K562 (cell line): ENCODE results near the gene MED15. TPM values are rescaled to one million over a fixed set of nuclear protein-coding genes. Genes with fewer than 3 reads are reported as not detected.

Experiments
- ASH1L ChIP-seq: fragments of 450-650 bp; IDR thresholded peaks from 2 replicates; pipeline ENCODE4 v1.6.1; 2018; ENCODE audit warnings: borderline replicate concordance, mild to moderate bottlenecking, low read depth; ENCODE audit not compliant: partially characterized antibody
- CCAR2 ChIP-seq: fragments of 200-400 bp; formaldehyde crosslinking; IDR thresholded peaks from 2 replicates; pipeline ENCODE4 v1.6.1; 2017; ENCODE audit warnings: mild to moderate bottlenecking, low read depth, low read length
- COPS2 ChIP-seq: fragments of 450-650 bp; conservative IDR thresholded peaks from 2 replicates; pipeline ENCODE4 v1.6.1; 2016; ENCODE audit warnings: mild to moderate bottlenecking, moderate library complexity
- FOXA3 ChIP-seq, 2 experiments: fragments of 450-650 bp in 1 of 2; sonication (generic) in 1 of 2; formaldehyde crosslinking; IDR thresholded peaks in 1 of 2; conservative IDR thresholded peaks in 1 of 2; 2 replicates each; pipeline versions ENCODE4 v1.4.0 to v1.8.0; 2020 to 2022; ENCODE audit warnings: mild to moderate bottlenecking in 2 of 2, missing genetic modification reagents in 1 of 2
- HNRNPLL ChIP-seq: fragments of 200-400 bp; formaldehyde crosslinking; IDR thresholded peaks from 2 replicates; pipeline ENCODE4 v1.6.1; 2017; ENCODE audit warnings: low read length, low read depth, mild to moderate bottlenecking; ENCODE audit not compliant: poor library complexity, severe bottlenecking
- KLF10 ChIP-seq: fragments of 250-450 bp; sonication (Bioruptor Pico); IDR thresholded peaks from 2 replicates; pipeline ENCODE4 v1.6.1; 2021; ENCODE audit warnings: matching md5 sums
- NFIC ChIP-seq: fragments of 450-650 bp; IDR thresholded peaks from 2 replicates; pipeline ENCODE4 v1.6.1; 2017; ENCODE audit warnings: mild to moderate bottlenecking, inconsistent platforms
- NFIX ChIP-seq: fragments of 250-450 bp; sonication (Bioruptor Pico); IDR thresholded peaks from 2 replicates; pipeline ENCODE4 v1.4.0; 2020; ENCODE audit warnings: low read depth, mild to moderate bottlenecking, moderate library complexity
- POLR2B ChIP-seq: fragments of 450-650 bp; IDR thresholded peaks from 2 replicates; pipeline ENCODE4 v1.6.1; 2018; ENCODE audit warnings: low read depth; ENCODE audit not compliant: partially characterized antibody
- RAD21 ChIP-seq, 2 experiments: fragments of 250-450 bp in 1 of 2; fragments of 450-650 bp in 1 of 2; sonication (Bioruptor Pico) in 1 of 2; formaldehyde crosslinking in 1 of 2; IDR thresholded peaks in 1 of 2; conservative IDR thresholded peaks in 1 of 2; 2 replicates each; pipeline versions ENCODE4 v1.4.0 to v1.8.0; 2020 to 2022; ENCODE audit warnings: mild to moderate bottlenecking in 2 of 2, moderate library complexity in 1 of 2
- SREBF2 ChIP-seq: sonication (generic); formaldehyde crosslinking; IDR thresholded peaks from 2 replicates; pipeline ENCODE4 v1.4.0; 2020; ENCODE audit warnings: mild to moderate bottlenecking, missing genetic modification reagents
- TBP ChIP-seq: optimal IDR thresholded peaks from 2 replicates; pipeline ENCODE3; 2011; ENCODE audit warnings: low read depth, low read length, improper control_type of control experiment
- polyA plus RNA-seq, 8 experiments: library from polyadenylated mRNA; depleted of rRNA in 4 of 8; stranded (reverse) in 5 of 8; unstranded in 3 of 8; fragments of >200 nt; fragmentation: Nextera tagmentation in 2 of 8; fragmentation: Illumina TruSeq in 1 of 8; extraction: Ambion mirVana in 2 of 8; extraction: Trizol in 1 of 8; gene quantifications; 2 replicates each; pipeline versions ENCODE4 v1.2.1 to v1.2.3, GENCODE V29; 2011 to 2014; ENCODE audit warnings: inconsistent platforms in 1 of 8, missing spikeins in 1 of 8
- total RNA-seq, 7 experiments: library from RNA; depleted of rRNA in 6 of 7; stranded (reverse); fragments of >200 nt in 6 of 7; fragmentation: Illumina TruSeq in 2 of 7; extraction: Trizol in 2 of 7; gene quantifications; 2 replicates each; pipeline versions ENCODE4 v1.2.1 to v1.2.3, GENCODE V29; 2011 to 2021; ENCODE audit warnings: low replicate concordance in 1 of 7
- TF ChIP-seq, protein P1 (sequence below): sonication (generic); formaldehyde crosslinking; IDR thresholded peaks from 2 replicates; pipeline ENCODE4 v1.8.0; 2023; ENCODE audit warnings: missing genetic modification reagents, mild to moderate bottlenecking, borderline replicate concordance
- TF ChIP-seq, protein P2 (sequence below), 2 experiments: fragments of 450-650 bp in 1 of 2; IDR thresholded peaks; 2 replicates each; pipeline ENCODE4 v1.6.1; 2011 to 2017; ENCODE audit warnings: low read depth in 2 of 2, antibody characterized with exemption in 1 of 2, borderline replicate concordance in 1 of 2, low read length in 1 of 2, mild to moderate bottlenecking in 1 of 2, mixed read lengths in 1 of 2; ENCODE audit not compliant: control insufficient read depth in 1 of 2

MED15 gene
- total and polyA plus RNA-seq, 9 of the 15 experiments (the other 6 are each of a cell fraction or from before 2014, with no cell fraction given) = 4.0 to 271 (median 60.1) TPM

DNA sequence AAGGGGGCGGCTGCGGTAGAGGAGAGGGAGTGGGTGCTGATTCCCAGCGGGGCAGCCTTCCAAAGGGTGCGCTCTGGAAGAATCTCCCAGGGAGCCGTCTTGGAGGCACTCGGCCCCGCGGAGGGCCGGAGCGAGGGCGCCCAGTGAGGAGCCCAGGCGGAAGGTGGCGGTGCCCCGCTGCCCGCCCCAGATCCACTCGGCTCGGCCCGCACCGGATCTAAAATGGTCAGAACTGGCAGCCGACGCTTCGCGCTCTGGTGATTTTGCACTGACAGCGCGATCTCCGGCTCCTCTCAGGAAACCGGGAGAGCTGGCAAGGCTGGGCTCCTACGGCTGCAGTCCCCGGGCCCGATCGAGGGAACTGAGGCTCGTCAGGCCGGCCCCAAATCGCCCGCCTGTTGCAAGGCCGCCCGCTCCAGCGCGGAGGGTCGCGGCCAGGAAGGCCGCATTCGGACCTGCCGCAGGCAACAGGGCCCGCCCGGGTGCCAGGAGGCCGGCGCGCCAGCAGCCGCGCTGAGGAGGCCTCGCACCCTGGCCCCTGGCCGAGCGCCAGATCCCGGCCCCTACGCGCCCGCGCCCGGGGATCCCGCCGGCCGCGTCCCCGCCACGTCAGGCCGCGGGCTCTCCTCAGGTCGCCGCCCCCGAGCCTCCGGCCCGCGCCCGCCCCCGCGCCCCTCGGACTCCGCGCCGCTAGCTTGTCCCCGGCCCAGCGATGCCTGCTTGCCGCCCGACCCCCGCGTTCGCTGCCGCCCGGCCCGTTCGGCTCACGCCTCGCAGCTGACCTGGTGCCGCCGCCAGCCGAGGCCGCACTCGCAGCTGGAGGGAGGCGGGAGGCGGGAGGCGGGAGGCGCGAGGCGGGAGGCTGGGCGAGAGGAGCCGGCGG, 12.2 kb upstream of the MED15 start, which contains the start of gene KLHL22 (continued):
- TF ChIP-seq RAD21 (CRISPR knock-in tag; conservative IDR thresholded peaks at IDR 0.05 in 1 of 2, IDR thresholded peaks at IDR 0.05 in 1 of 2) (peak in 1 of 2 experiments; percentile 27; a peak in 2 of 4 replicates), NFIC (no peak), CCAR2 (no peak), POLR2B (no peak), COPS2 (no peak), ASH1L (no peak), KLF10 (CRISPR knock-in tag) (no peak), TBP (peak; percentile 44), HNRNPLL (no peak), SREBF2 (CRISPR knock-in tag) (no peak), FOXA3 (CRISPR knock-in tag; conservative IDR thresholded peaks at IDR 0.05 in 1 of 2, IDR thresholded peaks at IDR 0.05 in 1 of 2) (no peak), NFIX (no peak)
- TF ChIP-seq, protein P1, sequence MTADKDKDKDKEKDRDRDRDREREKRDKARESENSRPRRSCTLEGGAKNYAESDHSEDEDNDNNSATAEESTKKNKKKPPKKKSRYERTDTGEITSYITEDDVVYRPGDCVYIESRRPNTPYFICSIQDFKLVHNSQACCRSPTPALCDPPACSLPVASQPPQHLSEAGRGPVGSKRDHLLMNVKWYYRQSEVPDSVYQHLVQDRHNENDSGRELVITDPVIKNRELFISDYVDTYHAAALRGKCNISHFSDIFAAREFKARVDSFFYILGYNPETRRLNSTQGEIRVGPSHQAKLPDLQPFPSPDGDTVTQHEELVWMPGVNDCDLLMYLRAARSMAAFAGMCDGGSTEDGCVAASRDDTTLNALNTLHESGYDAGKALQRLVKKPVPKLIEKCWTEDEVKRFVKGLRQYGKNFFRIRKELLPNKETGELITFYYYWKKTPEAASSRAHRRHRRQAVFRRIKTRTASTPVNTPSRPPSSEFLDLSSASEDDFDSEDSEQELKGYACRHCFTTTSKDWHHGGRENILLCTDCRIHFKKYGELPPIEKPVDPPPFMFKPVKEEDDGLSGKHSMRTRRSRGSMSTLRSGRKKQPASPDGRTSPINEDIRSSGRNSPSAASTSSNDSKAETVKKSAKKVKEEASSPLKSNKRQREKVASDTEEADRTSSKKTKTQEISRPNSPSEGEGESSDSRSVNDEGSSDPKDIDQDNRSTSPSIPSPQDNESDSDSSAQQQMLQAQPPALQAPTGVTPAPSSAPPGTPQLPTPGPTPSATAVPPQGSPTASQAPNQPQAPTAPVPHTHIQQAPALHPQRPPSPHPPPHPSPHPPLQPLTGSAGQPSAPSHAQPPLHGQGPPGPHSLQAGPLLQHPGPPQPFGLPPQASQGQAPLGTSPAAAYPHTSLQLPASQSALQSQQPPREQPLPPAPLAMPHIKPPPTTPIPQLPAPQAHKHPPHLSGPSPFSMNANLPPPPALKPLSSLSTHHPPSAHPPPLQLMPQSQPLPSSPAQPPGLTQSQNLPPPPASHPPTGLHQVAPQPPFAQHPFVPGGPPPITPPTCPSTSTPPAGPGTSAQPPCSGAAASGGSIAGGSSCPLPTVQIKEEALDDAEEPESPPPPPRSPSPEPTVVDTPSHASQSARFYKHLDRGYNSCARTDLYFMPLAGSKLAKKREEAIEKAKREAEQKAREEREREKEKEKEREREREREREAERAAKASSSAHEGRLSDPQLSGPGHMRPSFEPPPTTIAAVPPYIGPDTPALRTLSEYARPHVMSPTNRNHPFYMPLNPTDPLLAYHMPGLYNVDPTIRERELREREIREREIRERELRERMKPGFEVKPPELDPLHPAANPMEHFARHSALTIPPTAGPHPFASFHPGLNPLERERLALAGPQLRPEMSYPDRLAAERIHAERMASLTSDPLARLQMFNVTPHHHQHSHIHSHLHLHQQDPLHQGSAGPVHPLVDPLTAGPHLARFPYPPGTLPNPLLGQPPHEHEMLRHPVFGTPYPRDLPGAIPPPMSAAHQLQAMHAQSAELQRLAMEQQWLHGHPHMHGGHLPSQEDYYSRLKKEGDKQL (CRISPR knock-in tag) = no peak
- TF ChIP-seq, protein P2, sequence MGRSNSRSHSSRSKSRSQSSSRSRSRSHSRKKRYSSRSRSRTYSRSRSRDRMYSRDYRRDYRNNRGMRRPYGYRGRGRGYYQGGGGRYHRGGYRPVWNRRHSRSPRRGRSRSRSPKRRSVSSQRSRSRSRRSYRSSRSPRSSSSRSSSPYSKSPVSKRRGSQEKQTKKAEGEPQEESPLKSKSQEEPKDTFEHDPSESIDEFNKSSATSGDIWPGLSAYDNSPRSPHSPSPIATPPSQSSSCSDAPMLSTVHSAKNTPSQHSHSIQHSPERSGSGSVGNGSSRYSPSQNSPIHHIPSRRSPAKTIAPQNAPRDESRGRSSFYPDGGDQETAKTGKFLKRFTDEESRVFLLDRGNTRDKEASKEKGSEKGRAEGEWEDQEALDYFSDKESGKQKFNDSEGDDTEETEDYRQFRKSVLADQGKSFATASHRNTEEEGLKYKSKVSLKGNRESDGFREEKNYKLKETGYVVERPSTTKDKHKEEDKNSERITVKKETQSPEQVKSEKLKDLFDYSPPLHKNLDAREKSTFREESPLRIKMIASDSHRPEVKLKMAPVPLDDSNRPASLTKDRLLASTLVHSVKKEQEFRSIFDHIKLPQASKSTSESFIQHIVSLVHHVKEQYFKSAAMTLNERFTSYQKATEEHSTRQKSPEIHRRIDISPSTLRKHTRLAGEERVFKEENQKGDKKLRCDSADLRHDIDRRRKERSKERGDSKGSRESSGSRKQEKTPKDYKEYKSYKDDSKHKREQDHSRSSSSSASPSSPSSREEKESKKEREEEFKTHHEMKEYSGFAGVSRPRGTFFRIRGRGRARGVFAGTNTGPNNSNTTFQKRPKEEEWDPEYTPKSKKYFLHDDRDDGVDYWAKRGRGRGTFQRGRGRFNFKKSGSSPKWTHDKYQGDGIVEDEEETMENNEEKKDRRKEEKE (IDR thresholded peaks at IDR 0.05; ENCODE audit: borderline replicate concordance in 1 of 2, control insufficient read depth in 1 of 2, low read depth in 2 of 2, low read length in 1 of 2) = no peak
